Measurements from ENCODE around the gene HMGXB3.

- TF ChIP-seq CTCF (IDR thresholded peaks at IDR 0.05) = no peak
- no peak for TF ChIP-seq EZH2phosphoT487 (IDR thresholded peaks at IDR 0.05)
Measured at GRCh38 chr5:150013931-150014330, 13.4 kb downstream of the HMGXB3 start.

Measured in neural progenitor cell (in vitro differentiated cells).